Ishikawa (cell line): ENCODE data around the gene NCR3LG1.

Experiments
- CEBPB ChIP-seq: IDR thresholded peaks from 2 replicates; pipeline ENCODE4 v1.6.1; 2012
- CREB1 ChIP-seq: IDR thresholded peaks from 2 replicates; pipeline ENCODE4 v1.6.1; 2012; ENCODE audit warnings: low read depth
- EGR1 ChIP-seq: IDR thresholded peaks from 2 replicates; pipeline ENCODE4 v1.6.1; 2012
- EP300 ChIP-seq: IDR thresholded peaks from 2 replicates; pipeline ENCODE4 v1.6.1; 2012; ENCODE audit warnings: borderline replicate concordance
- FOXM1 ChIP-seq: IDR thresholded peaks from 2 replicates; pipeline ENCODE4 v1.6.1; 2012; ENCODE audit warnings: low read depth, borderline replicate concordance
- NFIC ChIP-seq: IDR thresholded peaks from 2 replicates; pipeline ENCODE4 v1.6.1; 2012
- RAD21 ChIP-seq: IDR thresholded peaks from 2 replicates; pipeline ENCODE4 v1.6.1; 2012; ENCODE audit warnings: low read depth
- REST ChIP-seq: IDR thresholded peaks from 2 replicates; pipeline ENCODE4 v1.6.1; 2012; ENCODE audit warnings: low read depth, mild to moderate bottlenecking
- TAF1 ChIP-seq: IDR thresholded peaks from 2 replicates; pipeline ENCODE4 v1.6.1; 2012; ENCODE audit warnings: low read depth, mild to moderate bottlenecking
- TCF12 ChIP-seq: IDR thresholded peaks from 2 replicates; pipeline ENCODE4 v1.6.1; 2012; ENCODE audit warnings: low read depth
- TEAD4 ChIP-seq: IDR thresholded peaks from 2 replicates; pipeline ENCODE4 v1.6.1; 2012
- USF1 ChIP-seq: IDR thresholded peaks from 2 replicates; pipeline ENCODE4 v1.6.1; 2012
- YY1 ChIP-seq: IDR thresholded peaks from 2 replicates; pipeline ENCODE4 v1.6.1; 2012; ENCODE audit warnings: low read depth
- ZBTB7A ChIP-seq: IDR thresholded peaks from 2 replicates; pipeline ENCODE4 v1.6.1; 2012; ENCODE audit warnings: low read depth
- TF ChIP-seq, protein P1 (sequence below): IDR thresholded peaks from 2 replicates; pipeline ENCODE4 v1.6.1; 2012

The NCR3LG1 gene

GRCh38 chr11:17394743-17395390, 43.3 kb downstream of the NCR3LG1 start:
- TF ChIP-seq YY1 (no peak), EP300 (no peak)

DNA sequence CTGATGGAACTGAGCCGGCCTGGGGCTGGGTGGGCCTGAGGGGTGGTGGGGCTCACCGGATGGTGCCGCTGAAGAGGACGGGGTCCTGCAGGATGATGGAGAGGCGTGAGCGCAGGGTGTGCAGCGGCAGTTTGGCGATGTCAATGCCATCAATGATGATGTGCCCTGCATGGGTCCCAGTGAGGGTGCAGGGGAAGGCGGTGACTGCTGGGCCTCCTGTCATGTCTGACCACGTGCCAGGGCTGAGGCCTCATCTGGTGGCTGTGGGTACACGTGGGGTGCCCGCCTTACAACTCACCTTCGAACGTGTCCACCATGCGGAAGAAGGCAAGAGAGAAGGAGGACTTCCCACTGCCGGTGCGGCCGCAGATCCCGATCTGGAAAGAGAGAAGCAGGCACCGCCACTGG, 44.0 kb downstream of the NCR3LG1 start:
- TF ChIP-seq TEAD4 (no peak), REST (no peak), CEBPB (no peak), NFIC (no peak), ZBTB7A (no peak), EGR1 (no peak), RAD21 (no peak), FOXM1 (no peak), TAF1 (no peak), EP300 (no peak), USF1 (no peak), YY1 (no peak), CREB1 (no peak)
- TF ChIP-seq, protein P1, sequence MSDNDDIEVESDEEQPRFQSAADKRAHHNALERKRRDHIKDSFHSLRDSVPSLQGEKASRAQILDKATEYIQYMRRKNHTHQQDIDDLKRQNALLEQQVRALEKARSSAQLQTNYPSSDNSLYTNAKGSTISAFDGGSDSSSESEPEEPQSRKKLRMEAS: no peak

DNA sequence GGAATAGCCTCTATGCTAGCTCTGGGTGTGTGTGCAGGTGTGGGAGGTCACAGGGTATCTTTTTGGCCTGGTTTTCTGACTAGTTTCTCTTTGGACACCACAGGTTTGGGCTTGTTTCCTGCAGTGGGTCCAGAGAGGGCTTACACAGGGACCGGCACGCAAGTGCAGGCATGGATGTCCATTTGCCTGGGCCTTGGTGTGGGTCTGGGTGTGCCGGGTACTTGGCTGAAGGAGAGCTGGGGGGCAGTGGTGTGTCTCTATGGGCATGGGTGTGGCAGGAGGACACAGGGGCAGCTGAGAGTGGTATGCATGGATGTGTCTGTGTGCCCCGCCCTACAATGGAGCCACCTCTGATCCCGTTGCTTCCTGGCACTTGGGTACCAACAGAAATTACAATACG, 44.4 kb downstream of the NCR3LG1 start:
- TF ChIP-seq NFIC: no peak
- TF ChIP-seq CREB1: no peak
- no peak for TF ChIP-seq EP300
- no peak for TF ChIP-seq TEAD4
- TF ChIP-seq EGR1: no peak
- TF ChIP-seq, protein P1: no peak
- no peak for TF ChIP-seq ZBTB7A
- no peak for TF ChIP-seq CEBPB
- no peak for TF ChIP-seq USF1
- TF ChIP-seq REST: no peak
- TF ChIP-seq FOXM1: no peak
- no peak for TF ChIP-seq TAF1
- no peak for TF ChIP-seq TCF12
- TF ChIP-seq RAD21: no peak
- no peak for TF ChIP-seq YY1

DNA sequence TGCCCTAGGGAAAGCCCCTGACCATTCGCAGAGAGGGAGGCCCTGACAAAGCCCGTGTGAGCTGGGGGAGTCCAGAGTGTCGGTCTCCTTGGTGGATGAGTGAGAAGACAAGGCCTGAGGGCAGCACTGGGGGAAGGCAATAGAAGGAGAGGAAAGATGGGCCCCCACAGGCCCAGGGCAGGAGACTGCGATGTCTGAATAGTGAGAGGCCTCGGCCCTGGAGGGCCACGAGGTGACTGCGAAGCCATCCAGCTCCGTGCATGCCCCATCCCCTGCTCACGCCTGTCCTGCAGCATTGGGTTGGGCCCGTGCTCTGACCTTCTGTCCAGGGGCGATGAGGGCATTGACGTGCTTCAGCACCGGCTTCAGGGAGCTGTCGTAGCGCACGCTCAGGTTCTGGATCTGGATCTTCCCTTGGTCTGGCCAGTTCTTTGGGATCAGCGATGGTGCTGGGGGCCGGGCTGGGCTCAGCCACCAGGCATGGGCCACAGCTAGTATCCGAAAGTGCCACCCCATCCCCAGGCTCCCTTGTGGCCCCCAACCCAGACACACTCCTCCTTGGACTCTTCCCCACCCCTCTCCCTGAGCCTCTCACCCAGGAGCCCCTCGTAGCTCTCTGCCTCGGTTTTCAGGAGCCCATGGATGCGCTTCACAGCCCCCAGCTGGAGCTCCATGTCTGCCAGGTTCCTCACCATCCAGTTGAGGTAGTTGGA, 45.2 kb downstream of the NCR3LG1 start:
- no peak for TF ChIP-seq FOXM1
- TF ChIP-seq EP300: no peak
- TF ChIP-seq REST: no peak
- no peak for TF ChIP-seq TCF12
- TF ChIP-seq NFIC: no peak
- TF ChIP-seq CREB1: no peak
- TF ChIP-seq TAF1: no peak
- TF ChIP-seq TEAD4: no peak
- TF ChIP-seq YY1: no peak
- no peak for TF ChIP-seq CEBPB
- no peak for TF ChIP-seq USF1
- TF ChIP-seq RAD21: no peak
